Midbrain (tissue), 1 donor: ENCODE results near the gene VMO1.
A peak's percentile ranks its signal among the peaks of the same experiment; 100 is the strongest.
"Not testable (repeated sequence)": the region's sequence is repeated elsewhere in the genome, so short reads cannot be mapped to it uniquely, and the experiment has no call there.

Experiments
- DNase-seq: peaks from one replicate; lab custom pipeline; 2025; lab: John Stamatoyannopoulos, UW

The VMO1 gene

GRCh38 chr17:4786106-4786511 is at the start of gene VMO1:
Gene VMO1 (minus strand): TSS chr17:4786364. CDS start chr17:4786352, 12 bp downstream.
- no peak for DNase-seq

- no peak for DNase-seq
These were observed 48.5 kb upstream of the VMO1 start for GRCh38 chr17:4834681-4835020.

GRCh38 chr17:4833941-4834680 is 47.9 kb upstream of the VMO1 start:
- DNase-seq = peak; percentile 26

GRCh38 chr17:4833178-4833940 is 47.2 kb upstream of the VMO1 start, which contains the start of gene MINK1:
Gene MINK1 (plus strand): TSS chr17:4833340. CDS start chr17:4833584, 244 bp downstream.
- peak; percentile 93 for DNase-seq

GRCh38 chr17:4832829-4833177 is 46.6 kb upstream of the VMO1 start:
- not testable (repeated sequence) for DNase-seq

- no peak for DNase-seq
These were observed 41.2 kb upstream of the VMO1 start for GRCh38 chr17:4827399-4827798.

- no peak for DNase-seq
These were observed 37.4 kb upstream of the VMO1 start for GRCh38 chr17:4823373-4824089.

- DNase-seq = no peak
These were observed 36.7 kb upstream of the VMO1 start for GRCh38 chr17:4822835-4823234.

GRCh38 chr17:4818276-4818675 is 32.1 kb upstream of the VMO1 start:
- no peak for DNase-seq

- DNase-seq = no peak
These were observed 30.7 kb upstream of the VMO1 start for GRCh38 chr17:4816826-4817225.

GRCh38 chr17:4815043-4815675 is 29.0 kb upstream of the VMO1 start:
- no peak for DNase-seq

GRCh38 chr17:4812690-4813089 is 26.5 kb upstream of the VMO1 start:
- no peak for DNase-seq

GRCh38 chr17:4811471-4811870 is 25.3 kb upstream of the VMO1 start:
- no peak for DNase-seq

- DNase-seq = no peak
These were observed 24.6 kb upstream of the VMO1 start for GRCh38 chr17:4810696-4811290.

GRCh38 chr17:4808378-4808767 is 22.2 kb upstream of the VMO1 start:
- DNase-seq = peak; percentile 74

- DNase-seq = no peak
These were observed 21.6 kb upstream of the VMO1 start for GRCh38 chr17:4807605-4808377.

GRCh38 chr17:4806777-4807604 is 20.8 kb upstream of the VMO1 start, which contains the start of gene PLD2:
Gene PLD2 (plus strand): TSS chr17:4807152. CDS start chr17:4807773, 621 bp downstream.
- peak; percentile 78 for DNase-seq

GRCh38 chr17:4806456-4806776 is 20.3 kb upstream of the VMO1 start:
- no peak for DNase-seq

GRCh38 chr17:4802228-4802627 is 16.1 kb upstream of the VMO1 start, which contains the start of gene C17orf114:
Gene C17orf114 (minus strand): TSS chr17:4802328.
- no peak for DNase-seq
